NCI-H146 treated with DMSO at 0.1 percent for 48 hours (cell line): ENCODE measurements around the gene SCFD2.
A peak's percentile ranks its signal among the peaks of the same experiment; 100 is the strongest.

Experiments
- DNase-seq: peaks from one replicate; lab custom pipeline; 2025; ENCODE audit not compliant: unreplicated experiment; lab: John Stamatoyannopoulos, UW

Gene SCFD2

GRCh38 chr4:53019485-53020382 lies 346.1 kb downstream of the SCFD2 start:
- no peak for DNase-seq

DNA sequence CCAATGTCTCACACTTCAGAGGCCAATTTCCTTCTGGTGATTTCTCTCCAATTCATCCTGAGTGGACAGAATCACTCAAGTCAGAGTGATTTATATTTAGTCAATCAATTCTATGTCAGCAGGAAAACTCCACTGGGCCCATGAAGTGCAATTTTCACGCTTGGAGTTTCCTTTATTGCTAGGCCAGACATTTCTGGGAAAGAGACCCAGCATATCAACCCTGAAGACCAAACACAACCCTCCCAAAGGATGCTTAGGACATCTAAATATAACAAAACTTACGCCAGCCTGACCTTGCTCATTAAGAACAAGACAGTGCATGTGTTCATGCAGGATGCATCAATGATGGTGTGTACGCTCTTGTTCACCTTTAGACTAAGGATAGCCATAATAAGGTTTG lies 347.4 kb downstream of the SCFD2 start:
- no peak for DNase-seq

GRCh38 chr4:53016099-53016820 lies 349.6 kb downstream of the SCFD2 start:
- peak; percentile 39 for DNase-seq

- DNase-seq, result peak; percentile 74
These were observed 350.2 kb downstream of the SCFD2 start for GRCh38 chr4:53015681-53016080.

DNA sequence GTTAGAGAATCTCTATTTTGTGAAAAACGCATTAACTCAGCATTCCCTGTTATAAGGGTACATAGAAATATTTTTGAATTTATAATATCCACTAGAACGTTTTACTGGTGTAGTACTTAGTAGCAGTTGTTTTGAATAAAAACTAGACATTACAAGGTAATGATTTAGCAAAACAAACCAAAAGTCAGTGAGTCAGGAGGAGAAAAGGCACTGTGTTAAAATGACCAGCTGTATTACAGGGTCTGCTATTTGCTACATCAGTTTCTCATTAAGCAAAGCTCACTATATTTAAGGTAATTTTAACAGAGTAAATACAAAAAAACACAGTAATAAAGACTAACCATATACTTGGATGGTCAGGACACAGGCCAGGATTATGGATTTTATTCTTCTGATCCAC lies 351.0 kb downstream of the SCFD2 start:
- DNase-seq, result no peak

GRCh38 chr4:53013873-53014775 lies 351.7 kb downstream of the SCFD2 start:
- DNase-seq, result no peak

DNA sequence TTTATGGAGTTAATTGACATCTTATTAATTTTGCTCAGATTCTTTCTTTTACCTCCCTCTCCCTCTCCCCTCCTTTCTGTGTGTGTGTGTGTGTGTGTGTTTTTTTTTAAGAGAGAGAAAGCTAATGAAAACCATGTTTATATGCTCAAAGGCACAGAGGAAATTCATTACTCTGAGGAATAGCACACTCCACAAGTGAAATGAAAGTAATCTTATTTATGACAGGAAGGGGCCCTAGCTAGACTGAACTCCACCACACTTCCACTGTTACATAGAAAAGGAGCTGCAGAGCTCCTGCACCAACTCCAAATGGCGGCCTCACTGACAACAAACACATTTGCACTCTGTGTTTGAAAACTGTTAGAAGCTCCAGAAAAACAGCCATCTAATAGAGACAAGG lies 353.1 kb downstream of the SCFD2 start:
- DNase-seq, result no peak

DNA sequence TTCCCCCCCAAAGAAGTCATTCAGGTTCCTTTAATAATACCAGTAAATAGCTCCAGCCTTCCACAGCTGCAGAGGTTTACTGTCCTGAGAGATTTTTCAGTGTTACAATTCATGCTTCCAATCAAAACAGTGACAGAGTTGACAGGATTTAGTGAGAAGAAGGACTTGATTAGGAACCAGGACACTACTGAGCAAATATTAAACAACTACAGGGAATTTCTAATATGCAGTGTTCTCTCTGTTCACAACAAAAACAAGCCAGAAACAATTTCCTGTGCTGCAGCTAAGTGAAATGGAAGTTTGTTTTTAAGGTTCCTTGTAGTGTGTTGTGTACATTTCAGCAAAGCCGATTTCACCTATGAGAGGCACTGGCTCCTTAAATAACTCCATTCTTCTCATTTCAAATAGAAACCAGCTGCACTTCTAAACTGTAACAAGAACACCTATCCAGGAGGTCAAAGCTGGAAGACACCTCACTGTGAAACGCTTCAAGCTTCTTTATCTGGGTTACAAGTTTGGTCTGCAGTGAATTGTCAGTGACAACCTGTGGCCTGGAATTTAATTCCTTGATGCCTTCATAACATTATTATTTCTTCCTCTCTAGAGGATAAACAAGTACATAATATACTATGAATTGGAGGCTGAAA lies 354.5 kb downstream of the SCFD2 start:
- peak; percentile 10 for DNase-seq

DNA sequence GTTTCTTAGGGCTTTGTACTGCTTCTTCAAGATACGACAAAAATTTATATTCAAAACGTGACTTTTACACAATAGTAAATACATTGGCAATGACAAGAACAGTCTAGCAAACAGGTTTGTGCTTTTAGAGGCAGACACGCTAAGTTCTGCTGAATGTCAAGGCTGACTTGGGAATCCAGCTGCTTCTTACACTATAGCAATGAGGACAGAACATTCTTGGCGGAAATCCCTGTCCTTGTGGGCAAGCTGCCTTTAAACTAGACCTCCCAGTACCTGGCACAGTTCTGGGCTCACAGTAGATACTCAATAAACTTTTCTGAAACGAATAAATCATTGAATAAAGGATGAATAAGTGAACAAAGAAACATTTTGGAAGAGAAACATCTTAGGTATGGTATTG lies 355.5 kb downstream of the SCFD2 start:
- no peak for DNase-seq

- DNase-seq, result no peak
These were observed 356.0 kb downstream of the SCFD2 start for GRCh38 chr4:53009824-53010223.

GRCh38 chr4:53007024-53007423 lies 358.8 kb downstream of the SCFD2 start:
- no peak for DNase-seq

- no peak for DNase-seq
These were observed 360.1 kb downstream of the SCFD2 start for GRCh38 chr4:53005808-53006207.

GRCh38 chr4:53005149-53005546 lies 360.7 kb downstream of the SCFD2 start:
- DNase-seq, result no peak

DNA sequence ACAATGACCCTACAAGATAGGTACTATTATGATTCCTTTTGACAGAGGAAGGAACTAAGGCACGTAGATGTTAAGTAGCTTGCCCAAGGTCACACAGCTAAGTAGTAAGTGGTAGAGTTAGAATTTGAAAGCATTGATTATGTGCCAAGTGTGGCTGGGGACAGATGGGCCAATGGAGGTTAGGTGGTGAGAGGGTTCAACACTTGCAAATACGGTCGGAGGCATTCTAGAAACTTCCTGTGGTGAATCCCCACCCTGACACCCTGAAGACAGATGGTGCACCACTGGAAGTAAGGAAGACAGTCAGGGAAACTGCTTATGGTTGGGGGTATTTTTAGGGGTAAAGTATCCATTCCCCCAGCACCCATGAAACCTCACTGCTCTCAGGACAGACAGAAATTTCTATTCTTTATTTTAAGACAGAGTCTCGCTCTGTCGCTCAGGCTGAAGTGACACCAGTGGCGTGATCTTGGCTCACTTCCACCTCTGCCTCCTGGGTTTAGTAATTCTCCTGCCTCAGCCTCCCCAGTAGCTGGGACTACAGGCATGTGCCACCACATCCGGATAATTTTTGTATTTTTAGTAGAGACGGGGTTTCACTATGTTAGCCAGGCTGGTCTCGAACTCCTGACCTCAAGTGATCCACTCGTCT lies 361.2 kb downstream of the SCFD2 start:
- no peak for DNase-seq

DNA sequence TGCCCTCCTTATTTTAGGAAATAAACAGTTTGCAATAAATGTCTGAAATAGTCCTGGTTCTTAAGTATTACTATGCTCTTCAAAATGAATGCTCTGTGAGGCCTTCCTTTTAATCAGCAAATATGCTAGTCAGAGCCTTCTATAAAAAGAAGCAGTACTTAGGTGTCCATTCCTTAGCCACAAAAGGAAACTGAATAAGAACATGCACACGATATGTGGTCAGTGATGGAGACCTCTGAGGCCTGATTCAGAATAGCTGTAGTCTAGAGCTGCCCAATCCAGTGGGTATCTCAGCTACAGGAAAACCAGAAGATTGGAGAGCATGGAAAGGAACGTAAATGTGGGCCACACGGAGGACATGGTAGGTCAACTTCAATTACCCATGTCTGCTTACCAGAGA lies 361.9 kb downstream of the SCFD2 start:
- no peak for DNase-seq

GRCh38 chr4:53000560-53000959 lies 365.3 kb downstream of the SCFD2 start:
- no peak for DNase-seq

GRCh38 chr4:52999626-53000025 lies 366.2 kb downstream of the SCFD2 start:
- no peak for DNase-seq

DNA sequence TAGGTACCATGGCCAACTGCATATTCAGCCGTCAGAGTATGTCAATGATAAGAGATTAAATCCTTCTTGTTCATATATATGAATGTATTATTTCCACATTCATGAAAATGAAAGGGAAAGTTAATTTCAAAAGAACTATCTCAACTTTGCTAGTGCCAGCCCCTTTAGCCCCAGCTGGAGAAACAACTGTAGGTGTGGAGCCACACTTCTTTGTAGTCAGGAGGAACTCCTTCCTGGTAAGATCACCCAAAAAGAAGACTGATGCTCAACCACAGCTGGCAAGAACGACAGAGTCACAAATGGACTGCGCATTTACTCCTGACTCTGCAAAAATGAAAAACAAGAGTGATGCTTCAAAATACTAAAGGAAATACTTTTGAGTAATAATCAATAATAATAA lies 367.4 kb downstream of the SCFD2 start:
- no peak for DNase-seq

GRCh38 chr4:52997132-52997416 lies 368.8 kb downstream of the SCFD2 start:
- no peak for DNase-seq

- DNase-seq, result no peak
These were observed 369.4 kb downstream of the SCFD2 start for GRCh38 chr4:52996261-52997131.
